Lower lobe of right lung (tissue), 2 donors: ENCODE data around the gene HAT1. TPM values are rescaled to one million over a fixed set of nuclear protein-coding genes. Genes with fewer than 3 reads are reported as not detected.

Experiments used
- ATAC-seq, 2 donors: fragments of 200-7000 bp; cut with Tn5 transposase; one replicate each; pipeline ENCODE4 v1.9.1; 2020 to 2022; ENCODE audit warnings: mild to moderate bottlenecking in 2 of 2, moderate library complexity in 2 of 2
- DNase-seq: peaks from one replicate; pipeline ENCODE4 v3.0.0-alpha.2; 2020
- H3K27ac ChIP-seq: fragments of 200-600 bp; one replicate; pipeline ENCODE4 v1.8.0; 2022
- H3K27me3 ChIP-seq: fragments of 200-600 bp; one replicate; pipeline ENCODE4 v1.8.0; 2022; ENCODE audit warnings: low read depth
- H3K36me3 ChIP-seq: fragments of 200-600 bp; one replicate; pipeline ENCODE4 v1.8.0; 2022; ENCODE audit warnings: mild to moderate bottlenecking
- H3K4me1 ChIP-seq: fragments of 200-600 bp; one replicate; pipeline ENCODE4 v1.8.0; 2022
- H3K4me3 ChIP-seq: fragments of 200-600 bp; one replicate; pipeline ENCODE4 v1.8.0; 2022; ENCODE audit warnings: mild to moderate bottlenecking
- H3K9me3 ChIP-seq: fragments of 200-600 bp; one replicate; pipeline ENCODE4 v1.8.0; 2022
- CTCF ChIP-seq: fragments of 200-600 bp; IDR thresholded peaks from one replicate; pipeline ENCODE4 v1.8.0; 2022; ENCODE audit warnings: antibody characterized with exemption, mild to moderate bottlenecking
- intact Hi-C: fragments of 100-400 bp; cut with DNase I; formaldehyde crosslinking; loops from one replicate; pipeline ENCODE4 v1.11.0; 2022
- long read RNA-seq: library from polyadenylated mRNA; unstranded; transcript quantifications from one replicate; pipeline ENCODE4 v2.0.0, GENCODE V29; 2021
- total RNA-seq: library from RNA; stranded (reverse); fragmentation: NEBNext Ultra II Directional; extraction: Animal tissue kit (Norgen Biotek cat#: 25700); gene quantifications from one replicate; pipeline ENCODE4 v1.2.1, GENCODE V29; 2021
- donor health status: DM: no; HTN: yes; CAD: no; lungs with severe emphysema.

HAT1 gene
- total RNA-seq, result 26.5 TPM
- long read RNA-seq, transcript HAT1-201 (11 exons, 1,626 nt), result major isoform, 41 of 50 reads
- long read RNA-seq, partial matches to known transcripts, result 3 of 50 reads
- long read RNA-seq, other reads (novel, unspliced or antisense), result 6 of 50 reads

GRCh38 chr2:171922230-171923022 is at the start of gene HAT1:
Gene HAT1 (plus strand): TSS chr2:171922461. CDS start chr2:171922501, 40 bp downstream.
- TF ChIP-seq CTCF, result no peak
- peak within 1 kb of the TSS; percentile 82 for H3K4me3 ChIP-seq
- no peaks in the 10 kb centered on the region for H3K27me3 ChIP-seq
- ATAC-seq (peak; percentile 99 to 100), DNase-seq (peak; percentile 98)
- no peaks in the 10 kb centered on the region for H3K9me3 ChIP-seq
- intact Hi-C loops, result no loop called here
- H3K4me1 ChIP-seq, result peaks cover 34% of the 10 kb centered on the region
- peaks cover 22% of the 10 kb centered on the region for H3K36me3 ChIP-seq
- peak within 1 kb of the TSS; percentile 91 for H3K27ac ChIP-seq

GRCh38 chr2:171874517-171874916 is 47.7 kb upstream of the HAT1 start:
- no peak for ATAC-seq
- Histone ChIP-seq H3K27ac (no peak overlapping the region), H3K36me3 (no peaks in the 10 kb centered on the region), H3K9me3 (no peaks in the 10 kb centered on the region), H3K4me1 (no peaks in the 10 kb centered on the region), H3K27me3 (no peaks in the 10 kb centered on the region), H3K4me3 (no peak overlapping the region)
- TF ChIP-seq CTCF, result no peak
- intact Hi-C loops, result no loop called here
- DNase-seq, result no peak

- TF ChIP-seq CTCF, result no peak
- Histone ChIP-seq H3K36me3 (no peaks in the 10 kb centered on the region), H3K9me3 (no peaks in the 10 kb centered on the region), H3K4me1 (no peaks in the 10 kb centered on the region), H3K4me3 (no peak overlapping the region), H3K27ac (no peak overlapping the region), H3K27me3 (no peaks in the 10 kb centered on the region)
- intact Hi-C loops, result no loop called here
- ATAC-seq, result no peak
- no peak for DNase-seq
These were observed 47.3 kb upstream of the HAT1 start for GRCh38 chr2:171874963-171875362.

GRCh38 chr2:171878481-171878993 is 43.7 kb upstream of the HAT1 start:
- no peak for TF ChIP-seq CTCF
- intact Hi-C loops, result no loop called here
- DNase-seq, result no peak
- ATAC-seq, result no peak
- H3K27ac ChIP-seq, result no peak overlapping the region
- no peak overlapping the region for H3K4me3 ChIP-seq
- no peaks in the 10 kb centered on the region for H3K27me3 ChIP-seq
- H3K9me3 ChIP-seq, result no peaks in the 10 kb centered on the region
- no peaks in the 10 kb centered on the region for H3K4me1 ChIP-seq
- H3K36me3 ChIP-seq, result no peaks in the 10 kb centered on the region

GRCh38 chr2:171879865-171880264 is 42.4 kb upstream of the HAT1 start:
- no peak overlapping the region for H3K4me3 ChIP-seq
- ATAC-seq, result no peak

More at GRCh38 chr2:171879865-171880264, 42.4 kb upstream of the HAT1 start:
- Histone ChIP-seq H3K4me1 (no peaks in the 10 kb centered on the region), H3K36me3 (no peaks in the 10 kb centered on the region), H3K27ac (no peak overlapping the region), H3K27me3 (no peaks in the 10 kb centered on the region), H3K9me3 (no peaks in the 10 kb centered on the region)
- no peak for DNase-seq
- TF ChIP-seq CTCF, result no peak
- intact Hi-C loops, result no loop called here
